ENCODE measurements around the gene MGLL.

Gene MGLL

DNA sequence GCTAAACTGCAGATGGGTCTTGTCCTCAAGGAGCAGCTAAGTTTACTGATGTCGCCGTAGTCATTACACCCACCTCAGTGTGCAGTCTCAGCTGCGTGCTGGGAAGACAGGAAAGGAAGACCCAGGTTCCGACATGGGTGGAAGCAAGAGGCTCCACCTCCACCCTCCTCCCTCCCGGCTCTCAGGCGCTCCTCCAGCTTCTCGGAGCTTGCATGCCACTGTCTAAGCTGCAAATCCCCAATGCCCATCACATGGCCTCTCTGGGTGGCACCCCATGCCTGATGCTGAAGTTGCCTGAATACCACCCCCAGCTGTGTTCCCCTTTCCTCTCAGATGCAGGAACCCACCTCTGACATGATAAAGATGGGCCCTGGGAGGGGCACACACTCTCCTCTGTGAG, 58.5 kb downstream of the MGLL start:
- no peaks in the 10 kb centered on the region for H3K27me3 ChIP-seq (replicated peaks; ENCODE audit: insufficient read depth, low read length)
- no peaks in the 10 kb centered on the region for H3K79me2 ChIP-seq (ENCODE audit: low read length)
- H3K4me1 ChIP-seq (ENCODE audit: low read length), result no peaks in the 10 kb centered on the region
- DNase-seq, result no peak
- H4K20me1 ChIP-seq (ENCODE audit: insufficient read depth, low read length), result no peaks in the 10 kb centered on the region
- H3K9me2 ChIP-seq (replicated peaks; ENCODE audit: insufficient read depth, low read length), result no peaks in the 10 kb centered on the region
- H3K4me2 ChIP-seq (ENCODE audit: low read depth, low read length), result no peak overlapping the region
- H3F3A ChIP-seq (ENCODE audit: insufficient read depth, low read length), result no peaks in the 10 kb centered on the region
- no peak overlapping the region for H2AFZ ChIP-seq (ENCODE audit: low read length)
- no peak overlapping the region for H3K27ac ChIP-seq (ENCODE audit: low read length)
- no peak overlapping the region for H3K9ac ChIP-seq (ENCODE audit: low read length)
- no peaks in the 10 kb centered on the region for H3K36me3 ChIP-seq (replicated peaks; ENCODE audit: insufficient read depth, low read length)
- TF ChIP-seq EZH2phosphoT487 (IDR thresholded peaks at IDR 0.05; ENCODE audit: low read length) (no peak), EZH2 (optimal IDR thresholded peaks at IDR 0.05; ENCODE audit: low read depth, low read length) (no peak)
- TF ChIP-seq, protein P1, sequence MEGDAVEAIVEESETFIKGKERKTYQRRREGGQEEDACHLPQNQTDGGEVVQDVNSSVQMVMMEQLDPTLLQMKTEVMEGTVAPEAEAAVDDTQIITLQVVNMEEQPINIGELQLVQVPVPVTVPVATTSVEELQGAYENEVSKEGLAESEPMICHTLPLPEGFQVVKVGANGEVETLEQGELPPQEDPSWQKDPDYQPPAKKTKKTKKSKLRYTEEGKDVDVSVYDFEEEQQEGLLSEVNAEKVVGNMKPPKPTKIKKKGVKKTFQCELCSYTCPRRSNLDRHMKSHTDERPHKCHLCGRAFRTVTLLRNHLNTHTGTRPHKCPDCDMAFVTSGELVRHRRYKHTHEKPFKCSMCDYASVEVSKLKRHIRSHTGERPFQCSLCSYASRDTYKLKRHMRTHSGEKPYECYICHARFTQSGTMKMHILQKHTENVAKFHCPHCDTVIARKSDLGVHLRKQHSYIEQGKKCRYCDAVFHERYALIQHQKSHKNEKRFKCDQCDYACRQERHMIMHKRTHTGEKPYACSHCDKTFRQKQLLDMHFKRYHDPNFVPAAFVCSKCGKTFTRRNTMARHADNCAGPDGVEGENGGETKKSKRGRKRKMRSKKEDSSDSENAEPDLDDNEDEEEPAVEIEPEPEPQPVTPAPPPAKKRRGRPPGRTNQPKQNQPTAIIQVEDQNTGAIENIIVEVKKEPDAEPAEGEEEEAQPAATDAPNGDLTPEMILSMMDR (IDR thresholded peaks at IDR 0.05; ENCODE audit: low read length), result no peak
- H3K4me3 ChIP-seq (ENCODE audit: low read length), result no peak overlapping the region
- H3K9me3 ChIP-seq (replicated peaks; ENCODE audit: insufficient read depth, low read length), result no peaks in the 10 kb centered on the region

DNA sequence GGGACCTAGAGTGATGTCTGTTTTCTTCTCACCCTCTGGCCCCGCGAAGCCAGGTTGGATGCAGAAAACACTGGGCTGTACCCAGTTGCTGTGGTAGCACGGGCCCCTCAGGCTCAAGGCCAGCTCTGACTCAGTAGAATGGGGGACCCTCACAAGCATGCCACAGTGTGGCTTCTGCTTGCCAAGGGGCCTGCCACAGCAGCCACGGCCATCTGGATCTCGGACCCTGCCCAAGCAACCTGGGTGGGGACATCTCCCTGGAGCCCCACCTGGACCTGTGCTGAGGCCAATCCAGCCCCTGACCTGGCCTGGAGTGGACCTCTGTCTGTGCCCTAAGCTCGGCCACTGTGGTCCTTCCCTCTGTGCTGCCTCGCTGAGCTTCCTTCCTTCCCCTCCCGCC, 59.0 kb downstream of the MGLL start:
- TF ChIP-seq EZH2phosphoT487 (IDR thresholded peaks at IDR 0.05; ENCODE audit: low read length) (no peak), EZH2 (optimal IDR thresholded peaks at IDR 0.05; ENCODE audit: low read depth, low read length) (no peak)
- TF ChIP-seq, protein P1 (IDR thresholded peaks at IDR 0.05; ENCODE audit: low read length), result no peak
- H3K79me2 ChIP-seq (ENCODE audit: low read length), result no peaks in the 10 kb centered on the region
- H3K4me2 ChIP-seq (ENCODE audit: low read depth, low read length), result no peak overlapping the region

DNA sequence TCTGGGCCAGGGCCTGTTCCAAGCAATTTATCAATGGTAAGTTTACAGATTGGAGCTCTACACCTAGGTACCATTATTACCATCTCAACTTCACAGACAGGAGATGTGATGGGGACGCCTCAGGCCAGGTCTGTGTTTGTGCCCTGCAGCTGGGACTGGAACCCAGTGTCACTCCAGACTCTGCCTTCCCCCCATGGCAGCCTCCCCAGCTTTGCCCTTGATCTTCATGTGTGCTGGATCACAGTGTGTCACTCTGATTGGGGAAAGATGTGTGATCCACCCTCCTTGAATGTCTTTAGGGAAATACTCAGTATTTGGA, 59.6 kb downstream of the MGLL start:
- no peaks in the 10 kb centered on the region for H4K20me1 ChIP-seq (ENCODE audit: insufficient read depth, low read length)
- H3K9me2 ChIP-seq (replicated peaks; ENCODE audit: insufficient read depth, low read length), result no peaks in the 10 kb centered on the region
- no peak overlapping the region for H3K27ac ChIP-seq (ENCODE audit: low read length)
- no peaks in the 10 kb centered on the region for H3K4me1 ChIP-seq (ENCODE audit: low read length)
- no peak overlapping the region for H3K4me2 ChIP-seq (ENCODE audit: low read depth, low read length)
- no peaks in the 10 kb centered on the region for H3K79me2 ChIP-seq (ENCODE audit: low read length)
- H3K4me3 ChIP-seq (ENCODE audit: low read length), result no peak overlapping the region
- no peaks in the 10 kb centered on the region for H3K9me3 ChIP-seq (replicated peaks; ENCODE audit: insufficient read depth, low read length)
- no peaks in the 10 kb centered on the region for H3K27me3 ChIP-seq (replicated peaks; ENCODE audit: insufficient read depth, low read length)
- H3K36me3 ChIP-seq (replicated peaks; ENCODE audit: insufficient read depth, low read length), result no peaks in the 10 kb centered on the region
- TF ChIP-seq, protein P1 (IDR thresholded peaks at IDR 0.05; ENCODE audit: low read length), result no peak
- no peak overlapping the region for H2AFZ ChIP-seq (ENCODE audit: low read length)
- no peaks in the 10 kb centered on the region for H3F3A ChIP-seq (ENCODE audit: insufficient read depth, low read length)
- no peak overlapping the region for H3K9ac ChIP-seq (ENCODE audit: low read length)
- DNase-seq, result no peak

More for the DNA sequence above, 59.0 kb downstream of the MGLL start:
- Histone ChIP-seq H3K9me3 (replicated peaks; ENCODE audit: insufficient read depth, low read length) (no peaks in the 10 kb centered on the region), H3K9ac (ENCODE audit: low read length) (no peak overlapping the region), H3K9me2 (replicated peaks; ENCODE audit: insufficient read depth, low read length) (no peaks in the 10 kb centered on the region), H3K36me3 (replicated peaks; ENCODE audit: insufficient read depth, low read length) (no peaks in the 10 kb centered on the region), H3K27ac (ENCODE audit: low read length) (no peak overlapping the region), H3F3A (ENCODE audit: insufficient read depth, low read length) (no peaks in the 10 kb centered on the region), H4K20me1 (ENCODE audit: insufficient read depth, low read length) (no peaks in the 10 kb centered on the region), H3K4me3 (ENCODE audit: low read length) (no peak overlapping the region), H2AFZ (ENCODE audit: low read length) (no peak overlapping the region), H3K27me3 (replicated peaks; ENCODE audit: insufficient read depth, low read length) (no peaks in the 10 kb centered on the region), H3K4me1 (ENCODE audit: low read length) (no peaks in the 10 kb centered on the region)
- no peak for DNase-seq

Data from MM.1S (cell line).